ENCODE data around the gene STPG4. TPM values are rescaled to one million over a fixed set of nuclear protein-coding genes. Genes with fewer than 3 reads are reported as not detected.
"Not testable (repeated sequence)": the region's sequence is repeated elsewhere in the genome, so short reads cannot be mapped to it uniquely, and the experiment has no call there.

STPG4 gene
- total RNA-seq, 2 donors from 2014 or later: 0.29 TPM; not detected in 1

- no peak overlapping the region for H3K4me3 Mint-ChIP-seq
- H3K27ac Mint-ChIP-seq: no peak overlapping the region
- peaks cover 13 to 21% of the 10 kb centered on the region in 2 donors for H3K27me3 Mint-ChIP-seq
- no peaks in the 10 kb centered on the region for H3K9me3 Mint-ChIP-seq
- no peaks in the 10 kb centered on the region for H3K4me1 Mint-ChIP-seq (ENCODE audit: low read depth in 2 of 2)
- no peaks in the 10 kb centered on the region for H3K36me3 Mint-ChIP-seq
- DNase-seq (ENCODE audit: low spot score) (no peak), ATAC-seq (peak in 1 of 2 donors; percentile 50)
These were observed 25.9 kb downstream of the STPG4 start for GRCh38 chr2:47129191-47129706.

DNA sequence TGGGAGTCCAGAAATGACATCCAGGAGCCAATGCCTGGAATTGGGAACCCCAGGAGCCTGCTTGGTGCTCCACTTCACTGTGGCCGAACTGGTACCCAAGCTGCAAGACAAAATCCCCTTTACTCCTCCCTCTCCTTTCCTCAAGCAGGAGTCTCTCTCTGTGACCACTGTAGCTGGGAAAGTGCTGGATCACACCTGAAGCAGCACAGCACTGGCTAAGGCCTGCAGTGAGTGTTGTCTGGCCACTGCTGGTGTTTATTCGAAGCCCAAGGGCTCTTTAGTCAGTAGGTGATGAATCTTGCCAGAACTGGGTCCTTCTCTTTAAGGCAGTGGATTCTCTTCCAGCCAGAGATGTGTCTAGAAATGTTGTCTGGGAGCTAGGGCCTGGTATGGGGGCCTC lies 26.4 kb downstream of the STPG4 start:
- Mint-ChIP-seq H3K27me3 (peaks cover 14 to 23% of the 10 kb centered on the region in 2 donors), H3K36me3 (no peaks in the 10 kb centered on the region), H3K4me1 (ENCODE audit: low read depth in 2 of 2) (no peaks in the 10 kb centered on the region), H3K27ac (no peak overlapping the region), H3K9me3 (no peaks in the 10 kb centered on the region), H3K4me3 (no peak overlapping the region)
- peak in 1 of 2 donors; percentile 36 for ATAC-seq
- DNase-seq (ENCODE audit: low spot score): no peak

- H3K27ac Mint-ChIP-seq: no peak overlapping the region
These were observed 27.1 kb downstream of the STPG4 start for GRCh38 chr2:47127862-47128543.

DNA sequence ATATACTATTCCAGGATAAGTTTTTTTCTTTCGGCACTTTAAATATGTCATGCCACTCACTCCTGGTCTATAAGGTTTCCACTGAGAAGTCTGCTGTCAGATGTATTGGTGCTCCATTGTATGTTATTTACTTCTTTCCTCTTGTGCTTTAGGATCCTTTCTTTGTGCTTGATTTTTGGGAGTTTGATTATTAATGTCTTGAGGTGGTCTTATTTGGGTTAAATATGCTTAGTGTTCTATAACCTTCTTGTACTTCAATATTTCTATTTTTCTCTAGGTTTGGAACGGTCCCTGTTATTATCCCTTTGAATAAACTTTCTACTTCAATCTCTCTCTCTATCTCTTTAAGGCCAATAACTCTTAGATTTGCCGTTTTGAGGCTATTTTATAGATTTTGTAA lies 28.3 kb downstream of the STPG4 start:
- no peak for DNase-seq (ENCODE audit: low spot score)

More at GRCh38 chr2:47127862-47128543, 27.1 kb downstream of the STPG4 start:
- DNase-seq (ENCODE audit: low spot score): no peak
- Mint-ChIP-seq H3K36me3 (no peaks in the 10 kb centered on the region), H3K9me3 (no peaks in the 10 kb centered on the region), H3K27me3 (peaks cover 14 to 23% of the 10 kb centered on the region in 2 donors), H3K4me3 (no peak overlapping the region), H3K4me1 (ENCODE audit: low read depth in 2 of 2) (no peaks in the 10 kb centered on the region)
- ATAC-seq: peak in 1 of 2 donors; percentile 36

GRCh38 chr2:47124740-47125139 lies 30.4 kb downstream of the STPG4 start:
- H3K27me3 Mint-ChIP-seq: peaks cover 14 to 24% of the 10 kb centered on the region in 2 donors
- not testable (repeated sequence) for H3K9me3 Mint-ChIP-seq; DNase-seq (ENCODE audit: low spot score); H3K27ac Mint-ChIP-seq; H3K4me3 Mint-ChIP-seq; ATAC-seq; H3K4me1 Mint-ChIP-seq (ENCODE audit: low read depth in 2 of 2); H3K36me3 Mint-ChIP-seq

More for the DNA sequence above, 28.3 kb downstream of the STPG4 start:
- Mint-ChIP-seq H3K9me3 (no peaks in the 10 kb centered on the region), H3K4me1 (ENCODE audit: low read depth in 2 of 2) (no peaks in the 10 kb centered on the region), H3K36me3 (no peaks in the 10 kb centered on the region), H3K27me3 (peaks cover 14 to 23% of the 10 kb centered on the region in 2 donors), H3K27ac (no peak overlapping the region), H3K4me3 (no peak overlapping the region)
- no peak for ATAC-seq

DNA sequence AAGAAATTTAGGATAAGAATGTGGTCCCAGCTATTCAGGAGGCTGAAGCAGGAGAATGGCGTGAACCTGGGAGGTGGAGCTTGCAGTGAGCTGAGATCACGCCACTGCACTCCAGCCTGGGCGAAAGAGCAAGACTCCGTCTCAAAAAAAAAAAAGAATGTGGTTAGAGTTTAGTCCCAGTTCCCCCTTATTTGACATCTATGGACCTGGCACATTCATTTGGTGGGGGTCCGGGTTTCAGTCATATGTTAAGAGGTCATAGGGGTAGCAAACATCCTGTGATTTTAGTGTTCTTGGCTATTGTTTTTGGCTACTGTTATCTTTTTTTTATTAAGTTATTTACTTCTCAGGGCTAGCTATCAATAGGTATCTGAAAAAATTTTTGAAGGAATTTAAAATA lies 34.7 kb downstream of the STPG4 start:
- H3K4me3 Mint-ChIP-seq; H3K9me3 Mint-ChIP-seq; H3K36me3 Mint-ChIP-seq; ATAC-seq; DNase-seq (ENCODE audit: low spot score); H3K27ac Mint-ChIP-seq; H3K4me1 Mint-ChIP-seq (ENCODE audit: low read depth in 2 of 2): not testable (repeated sequence)
- H3K27me3 Mint-ChIP-seq: peaks cover 11 to 21% of the 10 kb centered on the region in 2 donors

- Mint-ChIP-seq H3K4me1 (ENCODE audit: low read depth in 2 of 2) (no peaks in the 10 kb centered on the region), H3K27me3 (peaks cover 2 to 8% of the 10 kb centered on the region in 2 donors), H3K9me3 (no peaks in the 10 kb centered on the region), H3K36me3 (no peaks in the 10 kb centered on the region), H3K4me3 (no peak overlapping the region), H3K27ac (no peak overlapping the region)
- no peak for DNase-seq (ENCODE audit: low spot score)
- no peak for ATAC-seq
These were observed 36.1 kb downstream of the STPG4 start for GRCh38 chr2:47119001-47119400.

DNA sequence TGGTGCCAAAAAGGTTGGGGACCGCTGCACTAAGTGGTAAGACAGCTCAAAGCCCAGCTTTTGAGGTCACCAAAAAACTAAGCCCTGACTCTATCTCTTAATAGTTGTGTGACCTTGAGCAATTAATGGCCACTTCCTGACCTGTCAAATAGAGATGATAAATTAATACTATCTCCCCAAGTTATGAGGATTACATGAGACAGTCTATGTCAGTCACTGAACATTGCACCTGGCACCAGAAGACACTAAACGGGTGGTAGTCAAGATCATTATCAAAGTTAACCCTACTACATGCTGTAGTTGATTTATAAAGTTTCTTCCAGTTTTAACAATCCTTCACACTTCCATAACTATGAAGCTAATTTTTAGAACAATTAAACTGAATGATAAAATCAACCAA lies 36.5 kb downstream of the STPG4 start:
- no peak for DNase-seq (ENCODE audit: low spot score)
- H3K9me3 Mint-ChIP-seq: no peaks in the 10 kb centered on the region
- no peak overlapping the region for H3K27ac Mint-ChIP-seq
- no peaks in the 10 kb centered on the region for H3K4me1 Mint-ChIP-seq (ENCODE audit: low read depth in 2 of 2)
- no peak for ATAC-seq
- H3K36me3 Mint-ChIP-seq: no peaks in the 10 kb centered on the region
- no peak overlapping the region for H3K4me3 Mint-ChIP-seq
- peaks cover 2 to 8% of the 10 kb centered on the region in 2 donors for H3K27me3 Mint-ChIP-seq

- H3K9me3 Mint-ChIP-seq: no peaks in the 10 kb centered on the region
- peaks cover 0 to 3% of the 10 kb centered on the region in 2 donors for H3K27me3 Mint-ChIP-seq
- H3K4me3 Mint-ChIP-seq: no peak overlapping the region
- no peaks in the 10 kb centered on the region for H3K36me3 Mint-ChIP-seq
- ATAC-seq: no peak
- H3K27ac Mint-ChIP-seq: no peak overlapping the region
- H3K4me1 Mint-ChIP-seq (ENCODE audit: low read depth in 2 of 2): no peaks in the 10 kb centered on the region
- no peak for DNase-seq (ENCODE audit: low spot score)
These were observed 42.3 kb downstream of the STPG4 start for GRCh38 chr2:47112665-47113435.

DNA sequence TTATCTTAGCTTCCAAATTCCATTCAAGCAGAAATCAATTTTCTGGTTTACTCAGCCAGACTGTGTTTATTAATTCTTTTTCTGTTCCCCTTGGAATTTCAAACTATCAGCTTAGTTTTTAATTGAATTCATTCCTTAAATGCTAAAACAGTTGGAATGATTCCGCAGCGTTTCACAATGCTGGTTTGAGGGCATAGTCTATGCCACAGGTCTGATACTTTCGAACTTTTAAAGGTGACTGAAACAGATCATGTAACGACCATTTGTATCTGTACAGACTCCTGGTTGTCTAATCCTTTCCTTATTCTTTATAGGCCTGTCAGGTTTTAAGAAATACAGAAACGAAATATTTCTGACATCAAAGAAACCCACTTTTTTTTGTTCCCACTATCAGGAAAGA lies 45.4 kb downstream of the STPG4 start:
- Mint-ChIP-seq H3K27ac (no peak overlapping the region), H3K4me3 (no peak overlapping the region), H3K36me3 (no peaks in the 10 kb centered on the region), H3K9me3 (no peaks in the 10 kb centered on the region), H3K27me3 (peaks cover 0 to 3% of the 10 kb centered on the region in 2 donors), H3K4me1 (ENCODE audit: low read depth in 2 of 2) (peaks cover 0 to 5% of the 10 kb centered on the region in 2 donors)
- no peak for DNase-seq (ENCODE audit: low spot score)
- ATAC-seq: no peak

GRCh38 chr2:47109007-47109375 lies 46.1 kb downstream of the STPG4 start:
- Mint-ChIP-seq H3K4me1 (ENCODE audit: low read depth in 2 of 2) (peaks cover 0 to 5% of the 10 kb centered on the region in 2 donors), H3K27me3 (peaks cover 0 to 3% of the 10 kb centered on the region in 2 donors), H3K27ac (no peak overlapping the region), H3K36me3 (no peaks in the 10 kb centered on the region), H3K4me3 (no peak overlapping the region), H3K9me3 (no peaks in the 10 kb centered on the region)
- DNase-seq (ENCODE audit: low spot score): no peak
- ATAC-seq: no peak

- not testable (repeated sequence) for H3K4me3 Mint-ChIP-seq; H3K36me3 Mint-ChIP-seq; DNase-seq (ENCODE audit: low spot score); H3K4me1 Mint-ChIP-seq (ENCODE audit: low read depth in 2 of 2); H3K9me3 Mint-ChIP-seq; H3K27me3 Mint-ChIP-seq; H3K27ac Mint-ChIP-seq
- peak in 1 of 2 donors; percentile 41 for ATAC-seq
These were observed 46.7 kb downstream of the STPG4 start for GRCh38 chr2:47108267-47109006.

DNA sequence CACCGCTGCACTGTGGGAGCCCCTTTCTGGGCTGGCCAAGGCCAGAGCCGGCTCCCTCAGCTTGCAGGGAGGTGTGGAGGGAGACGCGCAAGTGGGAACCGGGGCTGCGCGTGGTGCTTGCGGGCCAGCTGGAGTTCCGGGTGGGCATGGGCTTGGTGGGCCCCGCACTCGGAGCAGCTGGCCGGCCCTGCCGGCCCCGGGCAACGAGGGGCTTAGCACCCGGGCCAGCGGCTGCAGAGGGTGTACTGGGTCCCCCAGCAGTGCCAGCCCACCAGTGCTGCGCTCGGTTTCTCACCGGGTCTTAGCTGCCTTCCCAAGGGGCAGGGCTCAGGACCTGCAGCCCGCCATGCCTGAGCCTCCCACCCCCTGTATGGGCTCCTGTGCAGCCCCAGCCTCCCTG lies 47.9 kb downstream of the STPG4 start:
- H3K36me3 Mint-ChIP-seq; H3K27ac Mint-ChIP-seq; H3K9me3 Mint-ChIP-seq; H3K27me3 Mint-ChIP-seq; H3K4me1 Mint-ChIP-seq (ENCODE audit: low read depth in 2 of 2); DNase-seq (ENCODE audit: low spot score); H3K4me3 Mint-ChIP-seq; ATAC-seq: not testable (repeated sequence)

All from natural killer cell treated with Interleukin-12 subunit alpha and Interleukin-12 subunit beta and Interleukin-15 and Interleukin-18, amount 100 ng/mL, for 72 hours (primary cell).